Measurements from ENCODE around the gene PIRT. TPM values are rescaled to one million over a fixed set of nuclear protein-coding genes. Genes with fewer than 3 reads are reported as not detected.
"Not testable (repeated sequence)": the region's sequence is repeated elsewhere in the genome, so short reads cannot be mapped to it uniquely, and the experiment has no call there.

The PIRT gene
- total RNA-seq, 4 donors from 2014 or later: 0.97 TPM; not detected in 3

- intact Hi-C loops (cut with DNase I; ENCODE audit: low total_unique reads): no loop called here
- H3K4me1 ChIP-seq: no peaks in the 10 kb centered on the region
- no peaks in the 10 kb centered on the region for H3K27me3 ChIP-seq
- H3K36me3 ChIP-seq: no peaks in the 10 kb centered on the region
- H3K9me3 ChIP-seq: no peaks in the 10 kb centered on the region
- no peak overlapping the region for H3K4me3 ChIP-seq
- no peak for TF ChIP-seq POLR2A (IDR thresholded peaks at IDR 0.05)
- TF ChIP-seq CTCF (IDR thresholded peaks at IDR 0.05): no peak
- no peak for DNase-seq
- no peak overlapping the region for H3K27ac ChIP-seq
Measured at GRCh38 chr17:10871914-10872313, 34.0 kb upstream of the PIRT start.

GRCh38 chr17:10870336-10871050 lies 32.6 kb upstream of the PIRT start:
- Histone ChIP-seq H3K4me1 (no peaks in the 10 kb centered on the region), H3K36me3 (no peaks in the 10 kb centered on the region), H3K27me3 (no peaks in the 10 kb centered on the region), H3K27ac (no peak overlapping the region), H3K9me3 (no peaks in the 10 kb centered on the region), H3K4me3 (no peak overlapping the region)
- intact Hi-C loops (cut with DNase I; ENCODE audit: low total_unique reads): no loop called here
- DNase-seq: no peak
- TF ChIP-seq POLR2A (IDR thresholded peaks at IDR 0.05): no peak
- no peak for TF ChIP-seq CTCF (IDR thresholded peaks at IDR 0.05)

GRCh38 chr17:10868744-10869143 lies 30.9 kb upstream of the PIRT start:
- H3K9me3 ChIP-seq; H3K4me3 ChIP-seq; H3K27ac ChIP-seq; DNase-seq; H3K36me3 ChIP-seq; intact Hi-C loops (cut with DNase I; ENCODE audit: low total_unique reads); H3K4me1 ChIP-seq; H3K27me3 ChIP-seq: not testable (repeated sequence)

GRCh38 chr17:10859051-10859450 lies 21.2 kb upstream of the PIRT start:
- Histone ChIP-seq H3K27ac (no peak overlapping the region), H3K27me3 (no peaks in the 10 kb centered on the region), H3K9me3 (no peaks in the 10 kb centered on the region), H3K4me1 (no peaks in the 10 kb centered on the region), H3K36me3 (no peaks in the 10 kb centered on the region), H3K4me3 (no peak overlapping the region)
- TF ChIP-seq CTCF (IDR thresholded peaks at IDR 0.05): no peak
- no peak for TF ChIP-seq POLR2A (IDR thresholded peaks at IDR 0.05)
- intact Hi-C loops (cut with DNase I; ENCODE audit: low total_unique reads): no loop called here
- DNase-seq: no peak

- H3K9me3 ChIP-seq: no peaks in the 10 kb centered on the region
- H3K4me1 ChIP-seq: no peaks in the 10 kb centered on the region
- H3K27ac ChIP-seq: no peak overlapping the region
- no peaks in the 10 kb centered on the region for H3K27me3 ChIP-seq
- H3K4me3 ChIP-seq: no peak overlapping the region
- intact Hi-C loops (cut with DNase I; ENCODE audit: low total_unique reads): no loop called here
- no peaks in the 10 kb centered on the region for H3K36me3 ChIP-seq
- TF ChIP-seq POLR2A (IDR thresholded peaks at IDR 0.05) (no peak), CTCF (IDR thresholded peaks at IDR 0.05) (no peak)
- DNase-seq: no peak
Measured at GRCh38 chr17:10857976-10858375, 20.1 kb upstream of the PIRT start.

GRCh38 chr17:10846636-10847035 lies 8.7 kb upstream of the PIRT start:
- H3K27me3 ChIP-seq; H3K9me3 ChIP-seq; H3K27ac ChIP-seq; H3K4me3 ChIP-seq; H3K36me3 ChIP-seq; H3K4me1 ChIP-seq; DNase-seq; intact Hi-C loops (cut with DNase I; ENCODE audit: low total_unique reads): not testable (repeated sequence)
